IMR-90 (cell line): ENCODE data around the gene ANO10.

ENCODE experiments used
- MXI1 ChIP-seq: IDR thresholded peaks from 2 replicates; pipeline ENCODE4 v1.6.1; 2012; ENCODE audit warnings: low read depth, mild to moderate bottlenecking, low read length, moderate library complexity, borderline replicate concordance
- POLR2A ChIP-seq: IDR thresholded peaks from 2 replicates; pipeline ENCODE4 v1.6.1; 2012; ENCODE audit warnings: mild to moderate bottlenecking, low read depth, low read length
- RAD21 ChIP-seq: IDR thresholded peaks from 2 replicates; pipeline ENCODE4 v1.6.1; 2012; ENCODE audit warnings: low read length, improper control_type of control experiment
- TF ChIP-seq, protein P1 (sequence below): conservative IDR thresholded peaks from 2 replicates; pipeline ENCODE4 v1.5.1; 2012; ENCODE audit warnings: mild to moderate bottlenecking, low read depth, low read length, improper control_type of control experiment
- TF ChIP-seq, protein P2 (sequence below): fragments of 150-350 bp; IDR thresholded peaks from 2 replicates; pipeline ENCODE4 v1.6.1; 2016; ENCODE audit warnings: low read depth, mild to moderate bottlenecking, low read length, moderate library complexity, borderline replicate concordance

DNA sequence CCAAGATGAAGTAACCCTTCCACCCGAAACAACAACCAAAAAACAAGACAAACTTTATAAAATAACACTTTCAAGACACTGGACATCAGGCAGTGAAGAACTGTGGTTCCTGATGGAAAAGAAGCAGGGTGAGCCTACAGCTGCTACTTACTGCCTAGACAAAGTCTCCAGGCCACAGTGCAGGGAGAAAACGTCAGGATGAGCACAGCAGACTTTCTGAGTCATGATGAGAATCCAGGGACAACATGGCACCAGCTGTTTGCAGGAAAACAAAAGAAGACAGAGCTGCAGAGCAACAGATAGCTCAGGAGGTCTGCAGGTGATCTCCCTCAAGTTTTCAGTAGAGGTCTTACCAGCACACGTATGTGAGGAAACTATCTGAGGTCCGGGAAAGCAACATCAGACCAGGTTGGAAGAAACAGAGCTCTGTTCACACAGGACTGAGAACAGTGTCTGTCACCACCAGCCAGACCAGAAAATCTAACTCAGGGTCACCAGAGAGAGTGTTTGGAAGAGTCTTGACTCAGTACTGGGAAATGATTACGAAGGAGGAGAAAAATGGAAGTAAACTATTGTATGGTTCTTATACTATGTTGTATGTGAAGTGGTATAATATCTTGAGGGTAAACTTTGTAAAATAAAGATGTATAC is 108.9 kb downstream of the ANO10 start:
- TF ChIP-seq, protein P1, sequence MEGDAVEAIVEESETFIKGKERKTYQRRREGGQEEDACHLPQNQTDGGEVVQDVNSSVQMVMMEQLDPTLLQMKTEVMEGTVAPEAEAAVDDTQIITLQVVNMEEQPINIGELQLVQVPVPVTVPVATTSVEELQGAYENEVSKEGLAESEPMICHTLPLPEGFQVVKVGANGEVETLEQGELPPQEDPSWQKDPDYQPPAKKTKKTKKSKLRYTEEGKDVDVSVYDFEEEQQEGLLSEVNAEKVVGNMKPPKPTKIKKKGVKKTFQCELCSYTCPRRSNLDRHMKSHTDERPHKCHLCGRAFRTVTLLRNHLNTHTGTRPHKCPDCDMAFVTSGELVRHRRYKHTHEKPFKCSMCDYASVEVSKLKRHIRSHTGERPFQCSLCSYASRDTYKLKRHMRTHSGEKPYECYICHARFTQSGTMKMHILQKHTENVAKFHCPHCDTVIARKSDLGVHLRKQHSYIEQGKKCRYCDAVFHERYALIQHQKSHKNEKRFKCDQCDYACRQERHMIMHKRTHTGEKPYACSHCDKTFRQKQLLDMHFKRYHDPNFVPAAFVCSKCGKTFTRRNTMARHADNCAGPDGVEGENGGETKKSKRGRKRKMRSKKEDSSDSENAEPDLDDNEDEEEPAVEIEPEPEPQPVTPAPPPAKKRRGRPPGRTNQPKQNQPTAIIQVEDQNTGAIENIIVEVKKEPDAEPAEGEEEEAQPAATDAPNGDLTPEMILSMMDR: no peak
- no peak for TF ChIP-seq RAD21
- no peak for TF ChIP-seq POLR2A
- no peak for TF ChIP-seq MXI1
- TF ChIP-seq, protein P2, sequence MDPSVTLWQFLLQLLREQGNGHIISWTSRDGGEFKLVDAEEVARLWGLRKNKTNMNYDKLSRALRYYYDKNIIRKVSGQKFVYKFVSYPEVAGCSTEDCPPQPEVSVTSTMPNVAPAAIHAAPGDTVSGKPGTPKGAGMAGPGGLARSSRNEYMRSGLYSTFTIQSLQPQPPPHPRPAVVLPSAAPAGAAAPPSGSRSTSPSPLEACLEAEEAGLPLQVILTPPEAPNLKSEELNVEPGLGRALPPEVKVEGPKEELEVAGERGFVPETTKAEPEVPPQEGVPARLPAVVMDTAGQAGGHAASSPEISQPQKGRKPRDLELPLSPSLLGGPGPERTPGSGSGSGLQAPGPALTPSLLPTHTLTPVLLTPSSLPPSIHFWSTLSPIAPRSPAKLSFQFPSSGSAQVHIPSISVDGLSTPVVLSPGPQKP: no peak
